NB4 (cell line): Measurements from ENCODE around the gene BRD2.

Experiments
- MYC ChIP-seq: IDR thresholded peaks from 2 replicates; pipeline ENCODE4 v1.6.1; 2011; ENCODE audit warnings: low read depth, low read length
- POLR2A ChIP-seq: IDR thresholded peaks from 2 replicates; pipeline ENCODE4 v1.6.1; 2011; ENCODE audit warnings: mild to moderate bottlenecking; ENCODE audit not compliant: insufficient read length; ENCODE audit errors: extremely low read depth
- TF ChIP-seq, protein P1 (sequence below): IDR thresholded peaks from one replicate; pipeline ENCODE4 v1.5.1; 2012; ENCODE audit warnings: low read depth, low read length

DNA sequence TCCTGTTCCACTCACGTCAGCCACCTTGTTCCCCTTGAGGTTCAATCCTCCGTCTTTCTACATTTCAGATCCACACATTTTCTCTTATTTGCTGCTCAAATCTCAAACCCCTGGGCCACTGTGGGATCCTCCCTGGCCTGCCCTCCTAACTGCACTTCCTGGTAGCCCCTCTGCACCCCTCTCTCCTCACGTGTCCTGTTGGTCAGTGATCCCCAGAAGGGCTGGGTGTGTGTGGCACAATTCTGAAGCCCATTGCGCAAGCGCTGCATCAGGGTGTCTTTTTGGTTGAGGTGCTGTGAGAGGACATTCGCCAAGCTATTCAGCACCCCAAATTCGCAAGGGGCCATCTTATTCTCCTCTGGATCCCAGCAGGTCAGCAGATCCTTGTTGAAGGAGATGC, 29.9 kb upstream of the BRD2 start:
- TF ChIP-seq, protein P1, sequence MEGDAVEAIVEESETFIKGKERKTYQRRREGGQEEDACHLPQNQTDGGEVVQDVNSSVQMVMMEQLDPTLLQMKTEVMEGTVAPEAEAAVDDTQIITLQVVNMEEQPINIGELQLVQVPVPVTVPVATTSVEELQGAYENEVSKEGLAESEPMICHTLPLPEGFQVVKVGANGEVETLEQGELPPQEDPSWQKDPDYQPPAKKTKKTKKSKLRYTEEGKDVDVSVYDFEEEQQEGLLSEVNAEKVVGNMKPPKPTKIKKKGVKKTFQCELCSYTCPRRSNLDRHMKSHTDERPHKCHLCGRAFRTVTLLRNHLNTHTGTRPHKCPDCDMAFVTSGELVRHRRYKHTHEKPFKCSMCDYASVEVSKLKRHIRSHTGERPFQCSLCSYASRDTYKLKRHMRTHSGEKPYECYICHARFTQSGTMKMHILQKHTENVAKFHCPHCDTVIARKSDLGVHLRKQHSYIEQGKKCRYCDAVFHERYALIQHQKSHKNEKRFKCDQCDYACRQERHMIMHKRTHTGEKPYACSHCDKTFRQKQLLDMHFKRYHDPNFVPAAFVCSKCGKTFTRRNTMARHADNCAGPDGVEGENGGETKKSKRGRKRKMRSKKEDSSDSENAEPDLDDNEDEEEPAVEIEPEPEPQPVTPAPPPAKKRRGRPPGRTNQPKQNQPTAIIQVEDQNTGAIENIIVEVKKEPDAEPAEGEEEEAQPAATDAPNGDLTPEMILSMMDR: no peak
- TF ChIP-seq POLR2A (no peak), MYC (no peak)
